GM19452 (cell line): Measurements from ENCODE around the gene GRIN2C.

ENCODE experiments used
- ATAC-seq: cut with Tn5 transposase; IDR thresholded peaks from one replicate; pipeline ENCODE4 v1.9.1; 2021; ENCODE audit not compliant: unreplicated experiment

GRIN2C gene

DNA sequence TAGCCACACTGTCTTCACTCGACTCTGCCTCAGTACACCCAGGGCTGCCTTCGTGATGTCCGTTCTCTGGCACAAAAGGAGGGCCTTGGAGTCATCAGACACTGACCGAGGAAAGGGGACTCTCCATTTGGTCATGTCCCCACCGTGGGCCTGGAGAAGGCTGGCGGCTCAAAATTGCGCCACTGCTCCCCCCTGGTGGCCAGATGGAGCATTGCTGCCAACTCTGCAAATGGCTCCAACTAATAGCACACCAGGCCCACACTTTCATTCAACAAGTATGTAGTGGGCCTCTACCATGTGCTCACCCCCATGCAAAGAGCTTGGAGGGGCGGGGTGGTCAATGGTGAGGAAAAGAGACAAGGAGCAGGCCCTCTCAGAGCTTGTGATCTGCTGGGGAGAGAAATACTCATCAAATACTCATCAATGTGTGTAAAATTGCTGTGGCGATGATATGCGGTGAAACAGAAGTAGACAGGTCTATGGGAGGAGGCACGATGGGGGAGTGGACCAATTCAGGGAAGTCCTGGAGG, 5.2 kb upstream of the GRIN2C start:
- ATAC-seq = no peak

DNA sequence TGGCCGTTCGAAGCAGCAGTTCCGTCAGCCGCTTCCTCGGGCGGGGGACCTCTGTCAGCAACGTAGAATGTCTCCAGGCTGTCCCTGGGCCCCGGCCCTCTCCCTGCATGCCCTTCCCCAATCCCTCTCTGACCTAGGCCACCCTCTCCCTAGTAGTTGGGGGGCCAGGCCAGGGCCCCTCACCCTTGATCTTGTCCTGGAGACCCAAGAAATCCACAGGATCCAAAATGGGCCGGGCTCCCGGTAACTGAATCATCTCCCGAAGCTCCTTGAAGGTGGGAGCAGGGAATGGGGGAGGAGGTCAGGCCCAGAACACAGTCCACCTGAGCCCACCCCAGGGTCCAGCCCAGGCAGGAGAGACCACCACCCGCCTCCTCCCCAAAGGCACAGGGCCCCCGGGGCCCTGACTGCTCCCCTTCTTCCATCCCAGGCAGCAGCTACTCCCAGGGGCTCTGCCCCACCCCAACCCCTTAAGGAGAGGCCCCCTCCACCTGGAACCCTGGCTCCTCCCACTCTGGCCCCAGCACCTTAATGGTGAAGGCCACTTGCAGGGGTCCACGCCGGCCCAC, 4.7 kb upstream of the GRIN2C start:
- ATAC-seq = no peak

DNA sequence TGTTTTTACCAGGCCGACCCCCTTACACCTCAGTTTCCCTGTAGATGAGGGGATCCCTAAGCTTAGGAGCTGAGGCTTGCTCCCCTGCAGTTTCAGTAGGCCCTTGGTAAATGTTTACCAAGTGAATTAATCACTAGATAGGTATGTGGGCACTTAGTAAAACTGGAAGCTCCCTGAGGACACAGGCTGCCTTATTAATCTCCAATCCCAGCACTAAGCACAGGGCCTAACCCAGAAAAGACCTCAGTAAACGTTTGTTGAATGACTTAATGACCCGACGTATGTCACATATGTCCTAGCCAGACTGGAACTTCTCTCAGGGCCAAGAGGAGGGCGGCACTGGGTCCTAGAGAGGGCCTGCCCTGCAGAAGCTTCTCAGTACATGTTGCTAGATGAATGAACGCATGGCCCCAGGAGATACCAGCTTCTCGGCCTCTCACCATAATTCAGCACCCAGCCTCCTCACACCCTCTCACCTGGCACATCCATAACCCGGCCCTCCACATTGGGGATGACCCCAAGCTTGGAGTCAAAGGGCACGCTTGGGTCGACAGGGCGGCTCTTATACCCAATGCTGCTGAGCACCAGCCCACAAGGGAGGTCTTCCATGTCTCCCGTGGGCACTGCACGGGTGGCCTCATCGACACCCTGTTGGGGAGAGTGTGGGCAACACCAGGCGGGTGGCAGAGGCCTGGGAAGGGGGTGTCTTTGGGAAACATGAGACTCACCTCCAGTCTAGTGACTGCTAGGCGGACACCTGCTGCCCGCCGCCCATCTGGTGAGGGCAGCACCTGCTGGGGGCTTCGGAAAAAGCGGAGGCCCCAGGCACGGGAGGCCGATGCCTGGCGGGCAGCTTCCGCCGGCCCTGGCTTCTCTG, 4.0 kb upstream of the GRIN2C start:
- no peak for ATAC-seq

GRCh38 chr17:74862919-74863318, 3.2 kb upstream of the GRIN2C start:
- no peak for ATAC-seq

- no peak for ATAC-seq
Observed at GRCh38 chr17:74862108-74862901, 2.6 kb upstream of the GRIN2C start.

- ATAC-seq = no peak
Observed at GRCh38 chr17:74861662-74862107, 2.0 kb upstream of the GRIN2C start.

DNA sequence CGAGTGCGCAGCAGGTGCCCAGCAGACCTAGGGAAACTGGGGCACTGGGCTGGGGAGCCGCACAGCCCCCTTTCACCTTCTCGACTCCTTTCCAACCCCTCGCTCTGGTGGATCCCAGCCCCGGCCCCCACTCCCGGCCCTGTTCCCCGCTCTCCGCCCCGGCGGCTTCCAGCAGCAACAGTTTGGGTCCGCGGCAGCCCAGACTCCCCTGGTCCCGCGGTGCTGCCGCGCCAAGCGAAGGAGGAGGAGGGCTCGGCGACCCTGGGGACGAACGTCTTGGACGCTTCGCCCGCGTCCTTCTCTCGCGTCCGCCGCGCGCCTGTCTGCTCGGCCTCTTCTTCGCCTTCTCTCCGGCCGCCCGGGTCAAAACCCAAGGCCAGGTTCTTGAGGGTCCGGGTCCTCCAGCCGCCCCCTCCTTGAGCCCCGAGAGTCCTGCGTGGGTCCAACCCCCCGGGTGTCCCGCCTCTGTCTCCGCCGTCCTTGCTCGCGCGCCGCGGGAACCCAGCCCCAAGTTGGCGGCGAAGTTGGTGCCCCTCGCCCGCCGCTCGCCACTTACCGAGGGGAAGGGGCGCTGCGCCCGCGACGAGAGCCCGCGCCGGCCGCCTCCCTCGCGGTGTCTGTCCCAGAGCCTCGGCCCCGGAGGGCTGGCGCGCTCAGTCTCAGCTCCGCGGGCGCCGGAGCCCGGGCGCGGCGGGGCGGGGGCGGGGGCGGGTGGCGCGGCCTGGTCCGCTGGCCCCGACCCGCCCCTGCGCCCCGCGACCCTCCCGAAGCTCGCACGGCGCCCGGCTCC, 1.4 kb upstream of the GRIN2C start:
- no peak for ATAC-seq

DNA sequence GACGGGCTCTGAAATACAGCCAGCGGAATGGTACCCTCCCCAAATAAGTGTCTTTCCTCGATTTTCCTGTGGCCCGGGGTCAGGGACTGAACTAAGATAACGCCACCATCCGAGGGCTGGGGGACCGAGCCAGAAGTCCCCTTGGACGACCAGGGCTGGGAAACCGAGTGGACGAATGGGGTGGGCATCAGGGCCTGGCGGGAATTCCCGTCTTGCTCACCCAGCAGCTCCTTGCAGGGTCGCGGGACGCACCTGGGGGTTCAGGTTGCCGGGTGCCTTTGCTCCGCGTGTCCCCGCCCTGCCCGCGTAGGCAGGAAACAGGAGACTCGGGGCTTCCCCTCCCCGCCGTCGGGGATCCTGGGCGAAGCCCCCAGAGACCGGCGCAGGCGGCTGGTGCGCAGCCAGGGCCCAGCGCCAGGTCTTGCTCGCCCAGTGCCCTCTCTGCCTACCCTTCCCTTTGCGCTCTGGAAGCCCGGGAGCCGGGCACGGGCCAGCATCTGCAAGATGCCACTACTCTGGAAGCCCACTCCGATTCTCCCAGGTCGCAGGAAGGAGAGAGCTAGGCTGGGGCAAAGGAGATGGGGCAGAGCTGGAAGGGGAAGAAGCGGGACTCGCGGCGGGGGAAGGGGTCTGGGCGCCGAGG, 665 bp upstream of the GRIN2C start:
- no peak for ATAC-seq

DNA sequence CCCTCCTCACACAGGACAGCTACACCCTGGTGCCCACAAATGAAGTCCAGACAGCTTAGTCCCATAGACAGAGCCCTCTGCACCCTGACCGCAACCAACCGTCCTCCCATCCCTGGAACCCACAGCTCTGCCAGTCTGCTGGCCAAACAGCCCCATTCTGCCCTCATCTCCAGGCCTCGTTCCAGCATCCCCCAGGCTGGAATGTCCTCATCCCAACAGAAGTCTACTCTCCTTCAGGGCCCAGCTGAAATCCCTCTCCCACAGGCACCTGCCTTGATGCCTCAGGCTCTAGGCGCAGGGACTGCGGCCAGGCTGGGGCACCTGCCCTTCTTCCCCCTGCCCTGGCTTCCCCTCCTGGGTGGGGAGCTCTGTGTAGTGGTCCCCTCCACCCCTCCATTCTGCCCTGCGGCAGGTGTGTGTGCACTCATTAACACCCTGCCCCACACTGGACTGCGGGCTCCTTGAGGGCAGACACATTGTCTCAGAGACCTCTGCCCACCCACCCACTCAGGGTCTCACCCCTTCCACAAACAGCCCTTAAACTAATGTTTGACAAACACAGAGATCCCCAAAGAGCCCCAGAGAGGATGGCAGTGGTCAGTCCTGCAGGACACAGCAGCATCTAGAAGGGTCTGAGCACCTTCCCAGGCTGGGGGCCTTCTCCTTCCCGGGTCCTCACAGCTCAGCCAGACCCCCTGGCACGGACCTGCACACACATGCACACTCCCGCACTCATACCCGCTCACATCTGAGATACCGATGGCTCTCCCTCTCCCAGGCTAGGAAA, 820 bp downstream of the GRIN2C start:
- no peak for ATAC-seq

GRCh38 chr17:74857191-74857590, 2.5 kb downstream of the GRIN2C start:
- ATAC-seq = no peak

- ATAC-seq = no peak
Observed at GRCh38 chr17:74856112-74856511, 3.6 kb downstream of the GRIN2C start.

DNA sequence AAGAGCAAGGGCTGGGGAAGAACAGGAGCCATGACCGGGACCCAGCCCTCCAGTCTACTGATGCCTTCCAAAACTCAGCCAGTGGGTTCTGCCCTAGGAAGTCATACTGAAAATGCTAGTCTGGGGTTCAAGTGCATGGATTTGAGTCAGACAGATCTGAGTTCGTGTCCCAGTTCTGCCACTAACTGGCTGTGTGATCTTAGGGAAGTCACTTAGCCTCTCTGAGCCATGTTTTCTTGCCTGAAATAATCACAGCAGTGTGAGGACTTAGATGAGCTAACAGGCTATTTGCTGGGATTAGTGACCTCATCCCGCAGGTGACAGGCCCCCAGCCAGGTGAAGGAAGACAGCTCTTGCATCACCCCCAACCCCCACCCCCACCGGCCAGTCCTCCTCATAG, 4.4 kb downstream of the GRIN2C start:
- no peak for ATAC-seq

- ATAC-seq = no peak
Observed at GRCh38 chr17:74854792-74855191, 4.9 kb downstream of the GRIN2C start.

DNA sequence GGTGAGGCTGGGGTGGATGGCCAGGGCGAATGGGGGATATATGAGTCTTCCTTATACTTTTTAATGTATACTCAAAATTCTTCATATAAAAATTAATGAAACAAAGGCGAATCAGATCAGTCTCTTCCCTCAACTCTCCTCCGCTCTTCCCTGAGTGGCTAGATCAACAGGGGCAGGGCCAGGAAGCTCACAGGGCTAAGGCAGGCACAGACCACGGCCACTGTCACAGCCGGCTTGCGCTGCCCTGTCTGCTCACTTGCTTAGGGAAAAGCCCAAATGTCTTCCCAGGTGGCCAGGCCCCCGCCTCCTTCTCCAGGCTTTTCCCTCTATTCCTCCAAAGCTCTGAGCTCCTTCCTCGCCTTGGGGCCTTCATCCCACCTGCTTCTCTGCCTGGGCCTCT, 6.0 kb downstream of the GRIN2C start:
- no peak for ATAC-seq

DNA sequence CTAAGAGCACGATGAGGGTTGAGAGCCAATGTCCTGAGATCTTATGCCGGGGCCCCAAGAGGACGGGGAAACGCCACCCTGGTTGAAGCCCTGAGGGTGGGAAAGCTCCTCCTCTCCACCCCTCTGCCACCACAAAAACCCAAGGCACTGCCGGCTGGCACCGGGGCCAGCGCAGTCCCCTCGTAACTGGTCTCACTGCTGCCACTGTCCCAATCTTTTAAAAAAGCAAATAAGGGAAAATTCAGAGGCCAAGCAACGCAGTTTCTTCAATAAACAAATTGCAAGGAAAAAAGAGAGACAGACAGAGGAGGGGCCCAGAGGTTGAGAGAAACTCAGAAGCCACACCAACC, 6.7 kb downstream of the GRIN2C start:
- no peak for ATAC-seq

DNA sequence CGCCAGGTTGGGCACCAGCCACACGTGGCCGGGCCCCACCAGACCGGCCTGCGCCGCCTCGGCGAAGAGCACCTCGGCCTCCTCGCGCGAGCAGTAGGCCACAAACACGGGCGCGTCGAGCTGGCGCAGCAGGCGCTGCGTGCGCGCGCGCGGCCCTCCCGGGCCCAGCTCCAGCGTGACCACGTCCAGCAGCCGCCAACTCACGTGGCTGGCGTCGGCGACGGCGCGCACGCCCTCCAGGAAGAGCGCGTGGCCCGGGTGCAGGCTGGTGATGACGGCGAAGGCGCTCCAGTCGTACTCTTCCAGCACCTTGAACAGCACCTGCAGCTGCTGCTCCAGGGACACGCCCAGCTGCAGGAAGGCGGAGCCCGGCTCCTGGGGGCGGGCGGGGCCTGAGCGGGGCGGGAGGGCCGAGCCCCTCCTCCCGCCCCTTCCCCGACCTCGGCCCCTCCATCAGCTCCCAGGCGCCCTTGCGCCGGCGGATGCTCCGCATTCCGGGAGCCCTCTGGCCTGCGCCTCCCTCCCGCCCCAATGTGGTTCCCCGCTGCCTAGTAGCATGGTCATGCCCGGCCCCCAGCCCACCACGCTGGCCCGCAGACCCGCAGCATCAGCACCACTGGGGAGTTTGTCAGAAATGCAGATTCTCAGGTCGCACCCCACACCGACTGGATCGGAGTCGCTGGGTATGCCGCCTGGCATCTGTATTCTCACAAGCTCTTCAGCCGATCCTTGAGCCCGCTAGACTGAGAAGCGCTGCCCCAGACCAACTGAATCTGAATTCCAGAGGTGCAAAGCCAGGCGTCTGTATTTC, 7.2 kb downstream of the GRIN2C start:
- ATAC-seq = no peak

GRCh38 chr17:74851612-74852236, 8.0 kb downstream of the GRIN2C start:
- no peak for ATAC-seq

- no peak for ATAC-seq
Observed at GRCh38 chr17:74850914-74851313, 8.8 kb downstream of the GRIN2C start.
